Right lobe of liver (tissue), 4 donors: Measurements from ENCODE around the gene NCR2.

ENCODE experiments used
- POLR2A ChIP-seq: fragments of 450-650 bp; IDR thresholded peaks from one replicate; pipeline ENCODE4 v1.6.1; 2017; ENCODE audit warnings: antibody characterized with exemption, mild to moderate bottlenecking
- TF ChIP-seq, protein P1 (sequence below), 4 donors: fragments of 200-600 bp in 3 of 4; fragments of 450-650 bp in 1 of 4; IDR thresholded peaks; one replicate each; pipeline versions ENCODE4 v1.5.1 to v1.8.0; 2016 to 2022; ENCODE audit warnings: antibody characterized with exemption in 4 of 4, mild to moderate bottlenecking in 2 of 4
- donor health status: DM: no; HTN: no; CAD: no.
- donor health status: DM: no; HTN: no; CAD: no.
- donor health status: DM: no; HTN: yes; CAD: no.

DNA sequence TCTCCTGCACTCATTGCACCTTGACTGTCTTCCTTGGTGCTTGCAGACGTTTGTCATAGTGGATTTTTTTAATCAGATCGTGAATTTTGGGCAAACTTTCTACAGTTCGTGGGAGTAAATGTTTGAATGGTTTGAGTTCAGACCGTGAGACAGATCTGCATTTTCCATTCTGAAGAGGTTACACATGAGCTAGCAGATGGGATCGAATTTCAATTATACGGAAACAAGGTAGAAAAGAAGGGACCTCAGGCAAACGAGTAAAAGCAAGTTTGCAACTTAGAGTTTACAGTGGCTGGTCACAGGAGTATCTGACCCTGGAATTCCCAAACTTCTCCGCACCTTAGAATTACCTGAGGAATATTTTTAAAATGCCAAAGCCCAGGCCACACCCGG lies 17.2 kb upstream of the NCR2 start:
- TF ChIP-seq, protein P1, sequence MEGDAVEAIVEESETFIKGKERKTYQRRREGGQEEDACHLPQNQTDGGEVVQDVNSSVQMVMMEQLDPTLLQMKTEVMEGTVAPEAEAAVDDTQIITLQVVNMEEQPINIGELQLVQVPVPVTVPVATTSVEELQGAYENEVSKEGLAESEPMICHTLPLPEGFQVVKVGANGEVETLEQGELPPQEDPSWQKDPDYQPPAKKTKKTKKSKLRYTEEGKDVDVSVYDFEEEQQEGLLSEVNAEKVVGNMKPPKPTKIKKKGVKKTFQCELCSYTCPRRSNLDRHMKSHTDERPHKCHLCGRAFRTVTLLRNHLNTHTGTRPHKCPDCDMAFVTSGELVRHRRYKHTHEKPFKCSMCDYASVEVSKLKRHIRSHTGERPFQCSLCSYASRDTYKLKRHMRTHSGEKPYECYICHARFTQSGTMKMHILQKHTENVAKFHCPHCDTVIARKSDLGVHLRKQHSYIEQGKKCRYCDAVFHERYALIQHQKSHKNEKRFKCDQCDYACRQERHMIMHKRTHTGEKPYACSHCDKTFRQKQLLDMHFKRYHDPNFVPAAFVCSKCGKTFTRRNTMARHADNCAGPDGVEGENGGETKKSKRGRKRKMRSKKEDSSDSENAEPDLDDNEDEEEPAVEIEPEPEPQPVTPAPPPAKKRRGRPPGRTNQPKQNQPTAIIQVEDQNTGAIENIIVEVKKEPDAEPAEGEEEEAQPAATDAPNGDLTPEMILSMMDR (IDR thresholded peaks at IDR 0.05): no peak
- no peak for TF ChIP-seq POLR2A
